ENCODE data around the gene GRIP2.

The GRIP2 gene

DNA sequence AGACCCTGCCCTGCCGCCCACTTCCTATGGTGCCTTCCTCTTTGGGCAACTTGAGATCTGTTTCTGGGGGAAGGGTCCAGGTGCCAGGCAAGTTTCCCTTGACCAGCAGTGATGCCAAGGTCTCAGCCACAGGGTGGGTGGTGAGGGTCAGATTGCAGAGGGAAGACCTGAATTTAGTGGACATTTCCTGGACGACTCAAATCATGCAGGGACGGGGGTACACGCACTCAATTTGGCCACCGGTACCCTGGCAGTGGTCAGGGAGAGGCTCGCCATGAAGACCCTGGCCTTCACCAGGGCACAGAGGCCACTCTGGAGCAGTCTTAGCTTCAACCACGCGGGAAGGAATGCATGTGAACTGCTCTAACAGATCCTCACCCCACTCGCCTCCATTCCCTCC, 1.5 kb upstream of the GRIP2 start:
- TF ChIP-seq SIN3A (IDR thresholded peaks at IDR 0.05; ENCODE audit: borderline replicate concordance, insufficient read depth, low read length) = no peak
- TF ChIP-seq TAF1 (IDR thresholded peaks at IDR 0.05; ENCODE audit: borderline replicate concordance, insufficient read depth, low read length) = no peak
- no peak for TF ChIP-seq FOXP2 (optimal IDR thresholded peaks at IDR 0.05; ENCODE audit: borderline replicate concordance, extremely low read depth, extremely low read length, insufficient read depth)
- TF ChIP-seq, protein P1, sequence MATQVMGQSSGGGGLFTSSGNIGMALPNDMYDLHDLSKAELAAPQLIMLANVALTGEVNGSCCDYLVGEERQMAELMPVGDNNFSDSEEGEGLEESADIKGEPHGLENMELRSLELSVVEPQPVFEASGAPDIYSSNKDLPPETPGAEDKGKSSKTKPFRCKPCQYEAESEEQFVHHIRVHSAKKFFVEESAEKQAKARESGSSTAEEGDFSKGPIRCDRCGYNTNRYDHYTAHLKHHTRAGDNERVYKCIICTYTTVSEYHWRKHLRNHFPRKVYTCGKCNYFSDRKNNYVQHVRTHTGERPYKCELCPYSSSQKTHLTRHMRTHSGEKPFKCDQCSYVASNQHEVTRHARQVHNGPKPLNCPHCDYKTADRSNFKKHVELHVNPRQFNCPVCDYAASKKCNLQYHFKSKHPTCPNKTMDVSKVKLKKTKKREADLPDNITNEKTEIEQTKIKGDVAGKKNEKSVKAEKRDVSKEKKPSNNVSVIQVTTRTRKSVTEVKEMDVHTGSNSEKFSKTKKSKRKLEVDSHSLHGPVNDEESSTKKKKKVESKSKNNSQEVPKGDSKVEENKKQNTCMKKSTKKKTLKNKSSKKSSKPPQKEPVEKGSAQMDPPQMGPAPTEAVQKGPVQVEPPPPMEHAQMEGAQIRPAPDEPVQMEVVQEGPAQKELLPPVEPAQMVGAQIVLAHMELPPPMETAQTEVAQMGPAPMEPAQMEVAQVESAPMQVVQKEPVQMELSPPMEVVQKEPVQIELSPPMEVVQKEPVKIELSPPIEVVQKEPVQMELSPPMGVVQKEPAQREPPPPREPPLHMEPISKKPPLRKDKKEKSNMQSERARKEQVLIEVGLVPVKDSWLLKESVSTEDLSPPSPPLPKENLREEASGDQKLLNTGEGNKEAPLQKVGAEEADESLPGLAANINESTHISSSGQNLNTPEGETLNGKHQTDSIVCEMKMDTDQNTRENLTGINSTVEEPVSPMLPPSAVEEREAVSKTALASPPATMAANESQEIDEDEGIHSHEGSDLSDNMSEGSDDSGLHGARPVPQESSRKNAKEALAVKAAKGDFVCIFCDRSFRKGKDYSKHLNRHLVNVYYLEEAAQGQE (IDR thresholded peaks at IDR 0.05; ENCODE audit: insufficient read depth in 1 of 2, low read depth in 2 of 2, low read length in 2 of 2) = no peak
- TF ChIP-seq POLR2AphosphoS5 (IDR thresholded peaks at IDR 0.05; ENCODE audit: low read depth, low read length) = no peak

DNA sequence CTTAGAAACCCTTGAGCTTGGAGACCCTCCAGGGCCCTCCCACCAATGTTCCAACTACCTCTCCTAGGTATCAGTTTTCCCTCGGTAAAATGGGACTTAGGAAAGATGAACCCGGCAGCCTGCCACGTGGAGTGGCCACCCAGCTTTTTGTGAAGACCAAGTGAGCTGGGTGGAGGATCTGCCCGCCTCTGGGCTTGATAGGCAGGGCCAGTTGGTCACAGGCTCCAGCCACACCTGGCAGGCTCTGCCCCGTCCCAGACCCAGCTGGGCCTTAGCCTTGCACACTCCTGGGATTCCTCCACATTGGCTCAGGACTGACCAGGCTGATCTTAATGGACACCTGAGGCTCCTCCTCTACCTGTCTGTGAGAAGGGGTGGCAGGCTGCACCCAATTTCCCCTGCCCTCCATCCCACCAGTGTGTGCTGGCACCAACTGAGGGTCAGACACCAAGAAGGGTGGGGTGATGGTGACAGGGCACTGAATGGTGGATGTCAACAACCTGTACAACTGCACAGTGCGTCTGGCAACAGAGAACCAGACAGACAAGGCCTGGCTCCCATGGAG, 761 bp upstream of the GRIP2 start:
- TF ChIP-seq POLR2AphosphoS5 (IDR thresholded peaks at IDR 0.05; ENCODE audit: low read depth, low read length) = no peak
- no peak for TF ChIP-seq SIN3A (IDR thresholded peaks at IDR 0.05; ENCODE audit: borderline replicate concordance, insufficient read depth, low read length)
- no peak for TF ChIP-seq TAF1 (IDR thresholded peaks at IDR 0.05; ENCODE audit: borderline replicate concordance, insufficient read depth, low read length)
- TF ChIP-seq FOXP2 (optimal IDR thresholded peaks at IDR 0.05; ENCODE audit: borderline replicate concordance, extremely low read depth, extremely low read length, insufficient read depth) = no peak
- TF ChIP-seq, protein P1 (IDR thresholded peaks at IDR 0.05; ENCODE audit: insufficient read depth in 1 of 2, low read depth in 2 of 2, low read length in 2 of 2) = no peak

DNA sequence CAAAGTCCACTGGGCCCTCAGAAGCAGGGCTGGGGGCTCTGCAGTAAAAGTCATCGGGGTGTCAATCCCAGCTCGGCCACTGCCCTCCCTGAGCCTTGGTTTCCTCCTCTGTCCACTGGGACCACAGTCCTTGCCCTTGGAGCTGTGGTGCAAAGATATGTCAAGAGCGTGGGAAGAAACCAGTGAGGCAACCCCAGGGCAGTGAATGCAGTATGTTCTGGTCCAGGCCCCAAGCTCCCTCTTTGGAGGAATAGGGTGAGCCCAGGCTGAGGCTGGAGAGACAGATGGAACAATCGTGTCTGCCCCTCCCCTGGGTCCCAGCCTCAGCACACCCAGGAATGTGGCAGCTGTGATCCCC, 779 bp downstream of the GRIP2 start:
- TF ChIP-seq POLR2AphosphoS5 (IDR thresholded peaks at IDR 0.05; ENCODE audit: low read depth, low read length) (no peak), TAF1 (IDR thresholded peaks at IDR 0.05; ENCODE audit: borderline replicate concordance, insufficient read depth, low read length) (no peak), FOXP2 (optimal IDR thresholded peaks at IDR 0.05; ENCODE audit: borderline replicate concordance, extremely low read depth, extremely low read length, insufficient read depth) (no peak), SIN3A (IDR thresholded peaks at IDR 0.05; ENCODE audit: borderline replicate concordance, insufficient read depth, low read length) (no peak)
- TF ChIP-seq, protein P1 (IDR thresholded peaks at IDR 0.05; ENCODE audit: insufficient read depth in 1 of 2, low read depth in 2 of 2, low read length in 2 of 2) = no peak

DNA sequence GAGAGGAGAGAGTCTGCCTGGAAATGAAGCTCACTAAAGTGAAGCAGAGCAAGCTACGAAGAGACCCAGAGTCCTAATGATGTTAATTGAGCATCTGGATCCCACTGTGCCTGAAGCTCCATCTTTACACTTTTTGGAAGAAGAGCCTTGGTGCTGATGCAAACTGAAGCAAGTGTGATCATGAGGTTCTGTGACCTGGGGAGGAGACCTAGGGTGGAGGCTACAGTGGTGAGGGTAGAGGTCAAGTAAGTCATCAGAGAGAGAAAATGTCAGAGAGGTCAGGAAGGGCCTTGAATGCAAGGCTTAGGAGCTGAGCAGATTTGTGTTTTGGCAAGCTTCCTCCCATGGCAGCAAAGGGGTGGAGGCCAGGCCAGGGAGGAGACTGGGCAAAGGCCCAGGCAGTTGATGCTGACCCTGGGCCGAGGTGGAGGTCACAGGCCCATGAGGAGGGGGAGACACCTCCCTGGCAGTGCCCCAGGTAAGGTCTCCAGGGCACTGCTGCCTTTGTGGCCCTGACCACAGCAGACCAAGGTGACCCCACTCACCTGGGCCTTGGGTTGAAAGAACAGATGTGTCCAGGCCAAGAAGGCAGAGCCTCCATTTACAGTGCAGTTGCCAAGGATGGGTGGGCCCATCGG, 1.6 kb downstream of the GRIP2 start:
- TF ChIP-seq SIN3A (IDR thresholded peaks at IDR 0.05; ENCODE audit: borderline replicate concordance, insufficient read depth, low read length) = no peak
- TF ChIP-seq FOXP2 (optimal IDR thresholded peaks at IDR 0.05; ENCODE audit: borderline replicate concordance, extremely low read depth, extremely low read length, insufficient read depth) = no peak
- TF ChIP-seq, protein P1 (IDR thresholded peaks at IDR 0.05; ENCODE audit: insufficient read depth in 1 of 2, low read depth in 2 of 2, low read length in 2 of 2) = no peak
- no peak for TF ChIP-seq TAF1 (IDR thresholded peaks at IDR 0.05; ENCODE audit: borderline replicate concordance, insufficient read depth, low read length)
- TF ChIP-seq POLR2AphosphoS5 (IDR thresholded peaks at IDR 0.05; ENCODE audit: low read depth, low read length) = no peak

All from PFSK-1 (cell line).